Glomerular endothelial cell (primary cell): Measurements from ENCODE around the gene HCAR2. TPM values are rescaled to one million over a fixed set of nuclear protein-coding genes. Genes with fewer than 3 reads are reported as not detected.
A peak's percentile ranks its signal among the peaks of the same experiment; 100 is the strongest.
"Not testable (repeated sequence)": the region's sequence is repeated elsewhere in the genome, so short reads cannot be mapped to it uniquely, and the experiment has no call there.

Experiments used
- DNase-seq: peaks from one replicate; pipeline ENCODE4 v3.0.0-alpha.2; 2011; ENCODE audit warnings: low read depth, low spot score; ENCODE audit errors: extremely low read depth
- total RNA-seq: library from RNA; depleted of rRNA; stranded (reverse); fragments of >200 nt; gene quantifications from 2 replicates; pipeline ENCODE4 v1.2.3, GENCODE V29; 2015

The HCAR2 gene
- not detected in 2 replicates for total RNA-seq

DNA sequence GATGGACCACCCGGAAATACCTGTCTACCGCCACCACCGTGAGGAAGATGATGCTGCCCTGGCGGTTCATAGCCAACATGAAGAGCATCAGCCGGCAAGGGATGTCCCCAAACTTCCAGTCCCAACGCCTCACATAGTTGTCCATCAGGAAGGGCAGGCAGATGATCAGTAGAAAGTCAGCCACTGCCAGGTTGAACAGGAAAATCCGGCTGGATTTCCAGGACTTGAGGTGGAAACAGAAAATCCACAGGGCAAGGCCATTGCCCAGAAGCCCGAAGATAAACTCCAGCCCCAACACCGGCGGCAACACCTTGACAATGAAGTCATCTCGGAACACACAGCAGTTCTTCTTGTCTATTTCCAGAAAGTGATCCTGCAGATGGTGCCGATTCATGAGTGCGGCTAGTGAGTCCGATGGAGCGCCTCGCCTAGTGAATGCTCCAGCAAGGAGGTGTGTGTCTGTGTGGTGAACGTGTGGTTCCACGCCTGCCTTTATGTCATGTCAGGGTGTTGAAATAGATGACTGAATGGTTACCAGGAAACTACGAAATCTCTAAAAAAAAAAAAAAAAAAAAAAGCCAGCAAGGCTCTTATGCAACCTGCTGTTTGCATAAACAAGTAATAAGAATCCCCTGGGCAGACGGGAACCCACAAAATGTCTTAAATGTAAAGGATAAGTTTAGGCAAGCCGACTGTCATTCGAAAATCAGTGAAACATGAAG is at the start of gene HCAR2:
Gene HCAR2, minus strand, starts transcription at position 468 of the 722 bp plus-strand sequence. Its CDS starts 74 bp downstream, at position 394.
- DNase-seq = not testable (repeated sequence)

DNA sequence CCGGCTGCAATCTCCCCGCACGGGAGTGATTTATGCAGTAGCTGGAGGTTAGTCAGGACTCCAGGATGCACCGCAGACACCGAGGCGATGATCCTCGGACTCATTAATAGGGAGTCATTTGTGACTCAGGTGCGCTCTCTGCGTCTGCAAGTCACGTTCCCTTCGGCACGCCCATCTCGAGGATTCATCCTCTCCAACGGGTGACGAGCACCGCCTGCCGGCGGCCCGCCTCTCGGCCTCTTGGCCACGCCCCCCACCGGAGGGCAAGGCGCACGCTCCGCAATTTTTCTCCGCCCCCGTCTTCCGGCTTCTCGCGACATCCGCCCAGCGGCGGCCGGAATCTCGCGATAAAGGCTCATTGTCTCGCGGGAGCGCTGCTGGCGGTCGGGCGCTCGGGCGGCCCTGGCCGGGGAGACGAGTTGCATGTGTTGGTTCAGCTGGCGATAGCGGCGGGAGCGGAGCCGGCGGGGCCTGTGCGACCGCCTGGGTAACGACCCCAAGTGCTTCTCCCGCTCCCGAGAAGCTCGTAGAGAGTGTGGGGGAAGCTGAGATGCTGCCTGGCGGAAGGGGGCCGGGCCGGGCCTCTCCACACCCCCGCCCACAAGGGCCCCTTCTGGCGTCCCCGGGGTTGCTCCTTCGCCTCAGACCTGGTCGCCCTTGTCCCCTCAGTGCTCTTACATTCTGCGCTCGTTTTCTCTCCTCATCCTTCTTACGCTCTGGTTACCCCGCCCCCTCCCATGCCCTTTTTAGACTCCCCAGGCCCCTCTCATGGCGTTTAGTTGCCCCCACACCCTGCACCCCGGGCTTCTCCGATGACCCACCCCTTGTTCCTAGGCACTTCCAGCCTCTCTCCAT is 49.5 kb upstream of the HCAR2 start, which contains the start of gene DENR:
Gene DENR, plus strand, starts transcription at position 361 of the 855 bp plus-strand sequence. CDS start 878 bp downstream, outside the sequence.
- peak; percentile 76 for DNase-seq

DNA sequence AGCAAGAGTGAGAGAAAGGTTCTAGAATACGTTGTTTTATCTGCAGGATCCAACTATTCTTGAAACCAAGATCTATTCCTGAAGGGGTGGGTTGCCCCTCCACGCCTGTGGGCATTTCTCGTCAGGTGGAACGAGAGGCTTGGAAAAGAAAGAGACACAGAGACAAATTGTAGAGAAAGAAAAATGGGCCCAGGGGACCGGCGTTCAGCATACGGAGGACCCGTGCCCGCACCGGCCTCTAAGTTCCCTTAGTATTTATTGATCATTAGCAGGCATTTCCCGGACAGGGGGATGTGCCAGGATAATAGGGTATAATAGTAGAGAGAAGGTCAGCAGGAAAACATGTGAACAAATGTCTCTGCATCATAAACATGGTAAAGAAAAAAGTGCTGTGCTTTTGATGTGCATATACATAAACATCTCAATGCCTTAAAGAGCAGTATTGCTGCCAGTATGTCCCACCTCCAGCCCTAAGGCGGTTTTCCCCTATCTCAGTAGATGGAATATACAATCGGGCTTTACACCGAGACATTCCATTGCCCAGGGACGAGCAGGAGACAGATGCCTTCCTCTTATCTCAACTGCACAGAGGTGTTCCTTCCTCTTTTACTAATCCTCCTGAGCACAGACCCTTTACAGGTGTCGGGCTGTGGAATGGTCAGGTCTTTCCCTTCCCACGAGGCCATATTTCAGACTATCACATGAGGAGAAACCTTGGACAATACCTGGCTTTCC is 47.8 kb upstream of the HCAR2 start:
- DNase-seq = not testable (repeated sequence)

DNA sequence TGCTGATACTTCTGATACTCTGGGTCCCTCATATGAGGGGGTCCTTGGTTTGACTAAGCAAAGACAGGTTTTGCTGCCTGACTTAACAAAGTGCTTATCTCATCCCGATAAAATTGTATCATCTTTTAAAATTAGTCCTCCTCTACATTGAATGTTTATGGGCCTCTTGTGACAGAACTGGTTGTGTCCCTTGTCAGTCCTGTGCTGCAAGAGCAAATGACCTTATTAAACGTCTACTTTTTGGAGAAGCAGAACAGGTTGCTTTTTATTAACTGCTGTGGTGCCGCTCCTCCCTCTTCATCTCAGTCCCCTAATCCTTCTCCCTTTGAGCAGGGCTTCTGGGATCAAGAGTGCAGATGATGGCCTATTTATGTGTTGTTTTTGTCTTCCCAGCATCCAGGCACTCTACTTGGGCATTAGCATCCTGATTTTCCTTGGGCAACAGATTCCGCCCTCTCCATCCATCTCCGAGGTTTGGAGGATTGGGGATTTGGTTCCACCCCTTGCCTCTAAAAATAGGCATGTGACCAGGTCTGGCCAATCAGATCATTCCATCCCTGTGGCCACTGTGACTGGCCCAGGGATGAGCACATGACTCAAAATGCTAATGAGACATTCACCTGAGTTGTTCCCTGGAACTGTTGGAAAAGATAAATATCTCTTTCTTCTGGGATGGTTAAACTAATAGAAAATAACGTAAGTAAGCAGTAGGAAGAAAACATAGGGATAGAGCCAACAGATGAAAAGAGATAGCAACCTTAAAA is 46.6 kb upstream of the HCAR2 start:
- DNase-seq = no peak

DNA sequence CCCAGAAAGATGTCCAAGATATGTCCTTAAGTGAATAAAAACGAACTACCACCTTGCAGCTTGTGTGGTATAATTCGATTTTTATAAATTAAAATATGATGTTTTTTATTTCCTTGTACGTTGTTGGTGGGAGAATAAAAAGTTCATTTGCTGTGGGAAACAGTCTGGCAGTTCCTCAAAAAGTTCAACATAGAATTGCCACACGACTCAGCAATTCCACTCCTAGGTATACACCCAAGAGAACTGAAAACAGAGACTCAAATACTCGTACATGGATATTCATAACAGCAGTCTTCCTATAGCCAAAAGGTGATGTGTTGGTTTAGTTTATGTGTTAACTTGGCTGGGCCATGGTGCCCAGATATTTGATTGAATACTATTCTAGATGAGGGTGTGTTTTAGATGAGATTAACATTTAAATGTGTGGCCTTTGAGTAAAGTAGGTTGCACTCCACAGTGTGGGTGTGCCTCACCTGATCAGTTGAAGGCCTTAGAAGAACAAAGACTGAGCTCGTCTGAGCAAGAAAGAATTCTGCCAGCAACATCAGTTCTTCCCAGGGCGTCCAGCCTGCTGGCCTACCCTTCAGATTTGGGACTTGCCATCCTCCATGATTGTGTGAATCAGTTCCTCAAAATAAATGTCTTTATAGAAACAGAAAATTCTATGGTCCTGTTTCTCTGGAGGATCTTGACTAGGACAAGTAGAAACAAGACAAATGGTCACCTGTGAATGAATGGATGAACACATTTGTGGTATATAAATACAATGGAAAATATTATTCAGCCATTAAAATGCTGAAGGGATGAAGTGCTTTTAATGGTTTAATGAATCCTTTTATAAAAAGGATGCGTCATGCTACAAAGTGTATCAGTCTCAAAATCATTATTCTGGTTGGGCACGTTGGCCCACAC is 44.3 kb upstream of the HCAR2 start:
- no peak for DNase-seq

DNA sequence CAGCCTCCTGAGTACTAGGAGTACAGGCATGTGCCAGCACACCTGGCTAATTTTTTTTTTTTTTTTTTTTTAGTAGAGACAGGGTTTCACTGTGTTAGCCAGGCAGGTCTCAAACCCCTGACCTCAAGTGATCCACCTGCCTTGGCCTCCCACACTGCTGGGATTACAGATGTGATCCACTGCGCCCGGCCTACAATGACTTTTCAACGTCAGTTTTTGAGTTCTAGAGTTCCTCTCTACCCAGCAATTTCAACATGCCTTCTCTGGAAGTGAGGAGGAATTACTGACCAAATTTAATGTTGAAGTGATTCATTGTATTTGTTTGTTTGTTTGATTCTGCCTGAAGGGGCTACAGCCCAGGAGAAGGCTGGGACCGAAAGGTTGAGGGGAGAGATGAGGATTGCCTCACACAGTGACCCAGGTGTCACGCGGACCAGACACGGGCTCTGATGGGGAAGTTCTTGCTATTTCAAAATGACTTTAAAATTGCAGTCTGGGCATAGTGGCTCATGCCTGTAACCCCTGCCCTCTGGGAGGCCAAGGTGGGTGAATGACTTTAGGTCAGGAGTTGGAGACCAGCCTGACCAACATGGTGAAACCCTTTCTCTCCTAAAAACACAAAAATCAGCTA is 40.9 kb upstream of the HCAR2 start:
- no peak for DNase-seq

DNA sequence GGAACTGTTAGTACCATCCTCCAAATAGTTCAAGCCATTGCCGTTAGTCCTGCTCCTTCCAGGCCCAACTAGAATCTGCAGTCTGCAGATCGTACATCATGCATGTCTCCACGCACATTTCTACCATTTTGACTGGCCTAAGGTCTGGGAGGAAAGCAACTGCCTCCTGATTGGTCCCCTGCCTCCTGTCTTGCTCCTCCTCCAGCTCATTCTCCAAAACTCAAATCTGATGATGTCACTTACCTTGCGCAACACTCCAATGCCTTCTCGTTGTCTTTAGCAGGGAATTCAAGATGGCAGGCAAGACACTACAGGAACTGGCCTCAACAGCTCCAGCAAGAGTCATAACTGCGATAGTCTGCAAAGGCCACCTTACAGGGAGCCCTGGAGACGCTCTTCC is 37.2 kb upstream of the HCAR2 start:
- no peak for DNase-seq

DNA sequence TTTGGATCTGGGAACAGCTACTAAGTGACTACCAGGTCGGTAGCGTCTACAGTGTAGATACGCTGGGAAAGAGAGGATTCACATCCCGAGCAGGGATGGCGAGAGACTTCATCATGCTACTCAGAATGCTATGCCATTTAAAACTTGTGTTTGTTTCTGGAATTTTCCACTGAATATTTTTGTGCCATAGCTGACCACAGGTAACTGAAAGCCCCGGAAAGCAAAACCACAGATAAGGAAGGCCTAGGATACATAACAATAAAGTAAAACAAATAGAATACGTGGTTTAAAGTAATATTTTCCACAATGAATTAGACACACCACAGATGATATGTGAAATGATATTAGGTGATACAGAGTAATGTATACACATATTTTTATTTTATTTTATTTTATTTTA is 35.4 kb upstream of the HCAR2 start:
- no peak for DNase-seq

DNA sequence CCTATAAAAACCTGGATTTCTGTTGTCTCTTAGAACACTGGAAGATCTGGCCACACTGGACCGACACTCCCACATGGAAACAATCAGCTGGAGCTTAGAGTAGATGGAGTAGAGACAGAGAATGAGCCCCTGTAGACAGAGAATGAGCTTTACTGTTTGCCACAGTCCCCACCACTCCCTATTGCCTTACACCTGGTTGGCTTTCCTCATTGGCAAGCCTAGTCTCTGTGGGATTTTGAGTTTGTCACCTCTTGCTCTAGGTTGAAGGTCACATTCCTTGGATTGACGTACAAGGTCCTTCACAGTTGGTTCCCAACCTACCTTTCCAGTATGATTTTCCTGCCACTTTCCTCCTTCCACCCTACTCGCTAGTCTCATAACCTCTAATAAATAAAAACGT is 29.5 kb upstream of the HCAR2 start:
- no peak for DNase-seq

DNA sequence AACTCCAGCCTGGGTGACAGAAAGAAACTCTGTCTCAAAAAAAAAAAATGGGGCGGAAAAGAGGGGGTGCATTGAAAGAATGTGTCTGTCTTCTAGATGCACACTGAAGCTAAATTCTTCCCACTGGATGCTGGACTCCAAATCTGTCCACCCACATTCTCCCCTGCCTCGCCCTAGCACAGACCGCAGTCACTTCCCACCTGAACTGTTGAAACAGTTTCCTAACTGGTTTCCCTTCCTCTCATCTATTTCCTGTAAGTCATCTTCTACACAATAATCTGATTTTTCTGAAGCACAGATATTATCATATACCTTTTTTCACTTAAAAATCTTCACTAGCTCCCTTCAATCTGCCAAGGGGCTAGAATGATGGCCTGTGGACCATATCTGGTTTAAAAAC is 29.0 kb upstream of the HCAR2 start:
- no peak for DNase-seq

DNA sequence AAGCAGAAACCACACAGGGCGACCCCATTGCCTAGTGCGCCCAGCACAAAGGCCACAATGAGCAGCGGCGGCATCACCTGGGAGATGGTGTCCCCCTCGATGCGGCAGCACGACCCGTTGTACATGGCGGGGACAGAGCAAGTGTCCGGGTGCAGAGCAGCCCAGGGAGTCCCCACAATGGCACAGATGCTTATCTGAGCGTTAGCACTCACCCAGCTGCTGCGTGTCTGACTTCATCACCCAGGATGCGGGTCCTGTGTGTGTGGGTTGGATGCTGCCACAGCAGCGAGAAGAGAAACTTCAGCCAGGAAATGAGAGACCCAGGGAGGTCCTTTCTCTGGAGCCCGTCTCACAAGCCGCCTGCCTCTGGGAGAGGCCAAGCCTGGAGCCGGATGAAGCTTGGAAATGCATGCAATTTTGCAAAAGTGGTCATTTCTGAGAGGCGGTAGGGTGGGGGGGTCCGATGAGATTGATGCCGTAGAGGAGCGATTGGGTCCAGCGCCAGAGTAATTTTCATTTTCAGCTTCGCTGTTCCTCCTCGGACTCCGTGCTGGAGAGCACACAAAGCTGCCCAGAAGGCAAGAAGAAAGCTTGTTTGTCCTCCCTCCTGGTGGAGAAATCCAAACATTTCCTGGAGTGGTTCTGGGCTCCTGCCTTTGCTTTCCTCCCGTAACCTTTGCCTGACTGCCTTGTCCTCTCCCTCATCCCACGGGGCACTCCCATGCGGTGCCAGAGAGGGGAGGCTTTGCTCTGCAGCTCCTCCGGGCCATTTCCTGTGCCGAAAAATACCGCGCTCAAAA is 27.3 kb upstream of the HCAR2 start, which contains the start of gene HCAR1:
Gene HCAR1, minus strand, starts transcription at position 630 of the 800 bp plus-strand sequence. Its CDS starts 505 bp downstream, at position 125.
- no peak for DNase-seq

DNA sequence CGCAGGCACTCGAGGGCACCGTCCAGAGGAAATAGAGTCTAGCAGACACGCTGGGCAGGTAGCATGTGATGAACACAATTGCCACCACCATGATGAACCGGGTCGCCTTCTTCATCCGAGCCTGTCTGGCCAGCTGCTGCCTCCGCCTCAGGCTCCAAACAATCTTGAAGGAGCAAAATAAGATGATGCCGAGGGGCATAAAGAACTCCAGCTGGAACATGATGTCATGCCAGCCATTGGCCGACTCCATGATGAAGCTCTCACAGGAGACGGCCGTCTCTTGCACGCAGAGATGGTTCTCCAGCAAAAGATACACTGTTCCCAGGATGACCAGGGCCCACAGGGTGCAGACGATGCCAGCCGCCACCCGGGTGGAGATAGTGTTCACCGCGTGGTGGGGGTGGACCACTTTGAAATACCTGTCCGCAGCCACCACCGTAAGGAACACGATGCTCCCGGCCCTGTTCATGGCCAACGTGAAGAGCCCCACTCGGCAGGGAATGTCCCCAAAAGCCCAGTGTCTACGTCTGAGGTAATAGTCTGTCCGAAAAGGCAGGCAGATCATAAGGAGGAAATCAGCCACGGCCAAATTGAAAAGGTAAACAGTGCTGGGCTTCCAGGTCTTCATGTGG is 26.5 kb upstream of the HCAR2 start:
- no peak for DNase-seq

DNA sequence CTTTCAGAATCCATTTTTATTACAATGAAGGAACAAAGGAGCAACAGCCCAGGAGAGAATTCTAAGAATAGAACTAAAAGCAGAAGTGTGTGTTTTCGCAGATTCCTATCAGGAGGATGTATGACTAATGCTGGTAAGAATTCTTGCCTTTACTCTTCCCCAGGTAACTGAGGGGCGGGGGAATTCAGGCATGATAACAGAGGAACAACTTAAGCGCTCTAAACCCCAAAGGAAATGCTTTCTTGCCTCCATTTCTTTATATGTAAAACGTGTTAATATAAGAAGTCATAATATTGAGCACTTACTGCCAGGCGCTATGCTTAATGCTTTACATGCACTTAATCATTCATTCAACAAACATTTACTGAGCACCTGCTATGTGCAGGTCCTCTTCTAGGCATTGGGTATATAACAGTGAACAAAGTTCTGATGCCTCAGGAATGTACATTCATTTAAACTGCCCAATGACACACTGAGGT is 23.0 kb upstream of the HCAR2 start:
- DNase-seq = peak; percentile 44

DNA sequence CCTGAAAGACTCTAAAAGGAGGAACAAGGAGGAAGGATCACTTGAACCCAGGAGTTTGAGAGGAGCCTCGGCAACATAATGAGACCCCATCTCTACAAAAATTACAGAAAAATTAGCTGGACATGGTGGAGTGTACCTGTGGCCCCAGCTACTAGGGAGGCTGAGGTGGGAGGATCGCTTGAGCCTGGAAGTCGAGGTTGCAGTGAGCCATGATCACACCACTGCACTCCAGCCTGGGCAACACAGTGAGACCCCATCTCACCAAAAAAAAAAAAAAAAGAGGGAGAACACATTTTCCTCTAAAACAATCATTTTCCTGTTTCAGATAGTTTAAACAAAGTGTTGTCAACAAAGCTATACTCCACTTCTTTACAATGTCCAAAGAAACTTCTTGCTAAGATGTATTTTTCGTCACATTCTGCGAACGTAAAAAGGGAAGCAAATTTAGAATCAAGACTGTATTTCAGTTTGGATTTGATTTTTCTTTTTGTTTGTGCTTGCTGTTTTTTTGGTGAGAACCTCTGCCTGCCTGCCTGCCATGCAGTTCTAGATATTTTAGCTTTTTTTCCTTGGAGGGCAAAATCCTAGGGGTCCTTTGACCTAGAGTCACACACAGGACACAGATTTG is 22.4 kb upstream of the HCAR2 start:
- no peak for DNase-seq

DNA sequence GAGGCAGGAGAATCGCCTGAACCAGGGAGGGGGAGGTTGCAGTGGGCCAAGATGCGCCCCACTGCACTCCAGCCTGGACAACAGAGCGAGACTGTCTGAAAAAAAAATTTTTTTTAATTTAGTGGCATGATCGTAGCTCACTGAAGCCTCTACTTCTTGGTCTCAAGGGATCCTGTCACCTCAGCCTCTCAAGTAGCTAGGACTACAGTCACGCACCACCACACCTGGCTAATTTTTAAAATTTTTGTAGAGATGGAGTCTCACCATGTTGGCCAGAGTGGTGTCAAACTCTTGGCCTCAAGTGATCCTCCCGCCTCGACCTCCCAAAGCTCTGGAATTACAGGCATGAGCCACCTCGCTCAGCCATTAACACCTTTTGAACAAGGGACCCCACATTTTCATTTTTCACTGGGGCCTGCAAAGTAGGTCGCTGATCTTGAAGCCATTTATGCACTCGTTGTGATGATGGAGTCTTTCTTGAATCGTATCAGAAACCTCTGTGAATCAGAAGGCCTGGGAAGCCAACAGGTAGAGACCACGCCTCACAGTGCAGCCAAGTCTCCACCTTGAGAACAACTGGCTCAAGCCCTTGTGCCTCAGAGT is 21.6 kb upstream of the HCAR2 start:
- no peak for DNase-seq

DNA sequence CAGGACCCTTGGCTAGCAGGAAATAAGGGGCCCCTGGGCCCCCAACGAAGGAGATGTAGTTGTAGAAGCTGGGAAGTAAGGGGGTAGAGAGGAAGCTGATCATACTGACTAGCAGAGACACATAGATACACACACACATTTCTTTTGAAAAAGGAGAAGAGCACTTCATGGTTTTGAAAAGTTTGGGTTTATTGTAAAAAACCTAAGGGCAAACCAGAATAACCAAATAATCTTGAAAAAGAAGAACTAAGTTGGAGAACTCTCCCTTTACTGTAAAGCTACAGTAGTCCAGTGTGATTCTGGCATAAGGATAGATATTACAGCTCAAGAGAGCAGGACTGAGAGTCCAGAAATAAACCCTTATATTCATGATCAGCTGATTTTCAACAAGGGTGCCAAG is 19.2 kb upstream of the HCAR2 start:
- no peak for DNase-seq
